GM23338 (cell line): ENCODE results near the gene NTPCR. TPM values are rescaled to one million over a fixed set of nuclear protein-coding genes. Genes with fewer than 3 reads are reported as not detected.

Source experiments
- ATAC-seq: fragments of 200-7000 bp; cut with Tn5 transposase; 3 replicates; pipeline ENCODE4 v1.9.1; 2020
- DNase-seq: peaks from one replicate; pipeline ENCODE4 v3.0.0-alpha.2; 2015; ENCODE audit warnings: low spot score
- H2AFZ ChIP-seq: fragments of 200-600 bp; sonication (generic); 2 replicates; pipeline ENCODE4 v1.8.0; 2016; ENCODE audit warnings: antibody characterized with exemption, mild to moderate bottlenecking, moderate library complexity
- H3F3A ChIP-seq: fragments of 200-600 bp; sonication (generic); replicated peaks from 2 replicates; pipeline ENCODE4 v1.8.0; 2017; ENCODE audit warnings: antibody characterized with exemption, mixed run types, low read depth
- H3K27ac ChIP-seq: fragments of 200-600 bp; sonication (generic); 2 replicates; pipeline ENCODE4 v1.6.1; 2016; ENCODE audit warnings: low read depth
- H3K27me3 ChIP-seq: fragments of 200-600 bp; sonication (generic); 2 replicates; pipeline ENCODE4 v1.8.0; 2016; ENCODE audit warnings: mild to moderate bottlenecking, mixed run types, moderate library complexity; ENCODE audit not compliant: insufficient read depth
- H3K36me3 ChIP-seq: fragments of 200-600 bp; sonication (generic); 2 replicates; pipeline ENCODE4 v1.8.0; 2016; ENCODE audit warnings: mild to moderate bottlenecking; ENCODE audit not compliant: insufficient read depth
- H3K4me1 ChIP-seq: fragments of 200-600 bp; sonication (generic); 2 replicates; pipeline ENCODE4 v1.8.0; 2016; ENCODE audit warnings: mild to moderate bottlenecking, moderate library complexity; ENCODE audit not compliant: insufficient read depth
- H3K4me2 ChIP-seq: fragments of 200-600 bp; sonication (generic); 2 replicates; pipeline ENCODE4 v1.7.1; 2017; ENCODE audit warnings: mixed run types
- H3K4me3 ChIP-seq: fragments of 200-600 bp; sonication (generic); 2 replicates; pipeline ENCODE4 v1.6.1; 2016; ENCODE audit warnings: mixed run types
- H3K79me2 ChIP-seq: fragments of 200-600 bp; sonication (generic); replicated peaks from 2 replicates; pipeline ENCODE4 v1.8.0; 2017; ENCODE audit warnings: mild to moderate bottlenecking; ENCODE audit not compliant: insufficient read depth
- H3K9me2 ChIP-seq: fragments of 200-600 bp; sonication (generic); 2 replicates; pipeline ENCODE4 v1.8.0; 2017; ENCODE audit not compliant: insufficient read depth
- H4K20me1 ChIP-seq: fragments of 200-600 bp; sonication (generic); replicated peaks from 2 replicates; pipeline ENCODE4 v1.8.0; 2017; ENCODE audit warnings: mild to moderate bottlenecking; ENCODE audit not compliant: insufficient read depth
- H3K27ac Mint-ChIP-seq: 2 replicates; pipeline ENCODE4 v1.8.0; 2020; ENCODE audit warnings: inconsistent platforms, mild to moderate bottlenecking, moderate library complexity, mixed read lengths
- H3K27me3 Mint-ChIP-seq: 3 replicates; pipeline ENCODE4 v1.8.0; 2022; ENCODE audit warnings: low read depth, mild to moderate bottlenecking, moderate library complexity, mixed read lengths, inconsistent platforms; ENCODE audit not compliant: insufficient read depth, poor library complexity
- H3K36me3 Mint-ChIP-seq: 3 replicates; pipeline ENCODE4 v1.8.0; 2021; ENCODE audit warnings: low read depth, mild to moderate bottlenecking, inconsistent platforms, moderate library complexity, mixed read lengths
- H3K4me1 Mint-ChIP-seq: 3 replicates; pipeline ENCODE4 v1.8.0; 2020; ENCODE audit warnings: mild to moderate bottlenecking, inconsistent platforms, mixed read lengths
- H3K4me3 Mint-ChIP-seq: 3 replicates; pipeline ENCODE4 v1.8.0; 2021; ENCODE audit warnings: moderate library complexity, mild to moderate bottlenecking, inconsistent platforms, mixed read lengths
- H3K9me3 Mint-ChIP-seq: 3 replicates; pipeline ENCODE4 v1.8.0; 2020; ENCODE audit warnings: moderate library complexity, mild to moderate bottlenecking, inconsistent platforms, mixed read lengths
- CTCF ChIP-seq, 2 experiments: fragments of 200-600 bp in 1 of 2; sonication (generic) in 1 of 2; conservative IDR thresholded peaks; 2 replicates each; pipeline versions ENCODE4 v1.5.1 to v1.6.1; 2016 to 2017; ENCODE audit warnings: antibody characterized with exemption in 2 of 2, low read depth in 2 of 2, mild to moderate bottlenecking in 2 of 2, moderate library complexity in 1 of 2
- ETS1 ChIP-seq: IDR thresholded peaks from 2 replicates; pipeline ENCODE4 v1.6.1; 2016; ENCODE audit warnings: antibody characterized with exemption
- EZH2 ChIP-seq: fragments of 200-600 bp; sonication (generic); IDR thresholded peaks from one replicate; pipeline ENCODE4 v1.8.0; 2017; ENCODE audit warnings: antibody characterized with exemption, mild to moderate bottlenecking, low read depth; ENCODE audit not compliant: unreplicated experiment
- EZH2phosphoT487 ChIP-seq: fragments of 200-600 bp; sonication (generic); IDR thresholded peaks from one replicate; pipeline ENCODE4 v1.8.1; 2018; ENCODE audit warnings: antibody characterized with exemption; ENCODE audit not compliant: unreplicated experiment
- NANOG ChIP-seq: IDR thresholded peaks from 2 replicates; pipeline ENCODE4 v1.6.1; 2016; ENCODE audit warnings: antibody characterized with exemption, borderline replicate concordance
- POLR2AphosphoS5 ChIP-seq: IDR thresholded peaks from 2 replicates; pipeline ENCODE4 v1.6.1; 2016; ENCODE audit warnings: antibody characterized with exemption, low read depth
- STAT1 ChIP-seq: IDR thresholded peaks from one replicate; pipeline ENCODE4 v1.6.1; 2016; ENCODE audit warnings: antibody characterized with exemption; ENCODE audit not compliant: unreplicated experiment
- ZNF114 ChIP-seq: fragments of 250-450 bp; sonication (Bioruptor Pico); IDR thresholded peaks from 2 replicates; pipeline ENCODE4 v1.5.0; 2020; ENCODE audit warnings: mild to moderate bottlenecking, moderate library complexity
- ZNF331 ChIP-seq: fragments of 250-450 bp; sonication (Bioruptor Pico); IDR thresholded peaks from 2 replicates; pipeline ENCODE4 v1.5.0; 2020; ENCODE audit warnings: low read depth, mild to moderate bottlenecking, moderate library complexity
- polyA plus RNA-seq: library from polyadenylated mRNA; unstranded; fragments of >200 nt; fragmentation: Nextera tagmentation; extraction: Ambion mirVana; gene quantifications from 2 replicates; pipeline ENCODE4 v1.2.1, GENCODE V29; 2016
- total RNA-seq: library from RNA; depleted of rRNA; stranded (reverse); fragments of >200 nt; shearing (Covaris generic); gene quantifications from 2 replicates; pipeline ENCODE4 v1.2.3, GENCODE V29; 2014
- TF ChIP-seq, protein P1 (sequence below): IDR thresholded peaks from one replicate; pipeline ENCODE4 v1.6.1; 2018; ENCODE audit warnings: antibody characterized with exemption; ENCODE audit not compliant: unreplicated experiment

The NTPCR gene
- total and polyA plus RNA-seq, 2 experiments from 2014 or later, result 64.1 to 150 TPM

DNA sequence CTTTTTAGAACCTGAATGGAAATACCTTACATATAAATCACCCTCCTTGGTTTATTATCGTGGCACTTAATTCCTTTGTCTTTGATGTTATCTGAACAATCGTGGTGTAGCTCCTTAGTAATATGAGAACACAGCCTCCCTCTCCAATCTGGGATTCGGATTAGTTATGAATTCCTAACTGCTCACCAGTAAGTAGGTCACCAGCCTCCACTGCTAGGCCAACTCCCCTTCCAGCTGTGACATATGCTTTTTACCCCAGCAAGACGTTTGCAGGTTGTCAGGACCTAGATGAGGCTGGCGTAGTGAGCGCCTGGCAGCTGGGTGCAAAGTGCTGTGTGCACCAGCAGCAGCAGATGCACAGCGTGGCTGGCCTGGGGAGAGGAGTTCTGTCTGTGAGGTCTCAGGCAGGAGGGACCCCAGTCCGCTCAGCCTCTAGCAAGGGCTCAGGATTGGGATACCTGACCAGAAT lies 38.2 kb downstream of the NTPCR start:
- H3K4me1 ChIP-seq, result no peaks in the 10 kb centered on the region
- no peaks in the 10 kb centered on the region for H3F3A ChIP-seq
- no peaks in the 10 kb centered on the region for H3K27me3 ChIP-seq
- H3K79me2 ChIP-seq, result no peaks in the 10 kb centered on the region
- no peak overlapping the region for H2AFZ ChIP-seq
- H3K4me2 ChIP-seq, result no peak overlapping the region
- H4K20me1 ChIP-seq, result no peaks in the 10 kb centered on the region
- Mint-ChIP-seq H3K36me3 (peaks cover 51% of the 10 kb centered on the region), H3K27ac (no peak overlapping the region), H3K9me3 (peaks cover 12% of the 10 kb centered on the region), H3K4me1 (no peaks in the 10 kb centered on the region), H3K27me3 (peaks cover 15% of the 10 kb centered on the region), H3K4me3 (no peak overlapping the region)
- no peak overlapping the region for H3K27ac ChIP-seq
- no peak for ATAC-seq
- H3K4me3 ChIP-seq, result no peak overlapping the region
- peaks cover 10% of the 10 kb centered on the region for H3K36me3 ChIP-seq
- DNase-seq, result no peak
- no peak for TF ChIP-seq STAT1
- TF ChIP-seq, protein P1, sequence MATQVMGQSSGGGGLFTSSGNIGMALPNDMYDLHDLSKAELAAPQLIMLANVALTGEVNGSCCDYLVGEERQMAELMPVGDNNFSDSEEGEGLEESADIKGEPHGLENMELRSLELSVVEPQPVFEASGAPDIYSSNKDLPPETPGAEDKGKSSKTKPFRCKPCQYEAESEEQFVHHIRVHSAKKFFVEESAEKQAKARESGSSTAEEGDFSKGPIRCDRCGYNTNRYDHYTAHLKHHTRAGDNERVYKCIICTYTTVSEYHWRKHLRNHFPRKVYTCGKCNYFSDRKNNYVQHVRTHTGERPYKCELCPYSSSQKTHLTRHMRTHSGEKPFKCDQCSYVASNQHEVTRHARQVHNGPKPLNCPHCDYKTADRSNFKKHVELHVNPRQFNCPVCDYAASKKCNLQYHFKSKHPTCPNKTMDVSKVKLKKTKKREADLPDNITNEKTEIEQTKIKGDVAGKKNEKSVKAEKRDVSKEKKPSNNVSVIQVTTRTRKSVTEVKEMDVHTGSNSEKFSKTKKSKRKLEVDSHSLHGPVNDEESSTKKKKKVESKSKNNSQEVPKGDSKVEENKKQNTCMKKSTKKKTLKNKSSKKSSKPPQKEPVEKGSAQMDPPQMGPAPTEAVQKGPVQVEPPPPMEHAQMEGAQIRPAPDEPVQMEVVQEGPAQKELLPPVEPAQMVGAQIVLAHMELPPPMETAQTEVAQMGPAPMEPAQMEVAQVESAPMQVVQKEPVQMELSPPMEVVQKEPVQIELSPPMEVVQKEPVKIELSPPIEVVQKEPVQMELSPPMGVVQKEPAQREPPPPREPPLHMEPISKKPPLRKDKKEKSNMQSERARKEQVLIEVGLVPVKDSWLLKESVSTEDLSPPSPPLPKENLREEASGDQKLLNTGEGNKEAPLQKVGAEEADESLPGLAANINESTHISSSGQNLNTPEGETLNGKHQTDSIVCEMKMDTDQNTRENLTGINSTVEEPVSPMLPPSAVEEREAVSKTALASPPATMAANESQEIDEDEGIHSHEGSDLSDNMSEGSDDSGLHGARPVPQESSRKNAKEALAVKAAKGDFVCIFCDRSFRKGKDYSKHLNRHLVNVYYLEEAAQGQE, result no peak
- TF ChIP-seq ZNF331 (CRISPR knock-in tag), result no peak
- no peak for TF ChIP-seq EZH2
- TF ChIP-seq NANOG, result no peak
- TF ChIP-seq CTCF (conservative IDR thresholded peaks at IDR 0.05; ENCODE audit: low read depth in 2 of 2), result no peak
- TF ChIP-seq EZH2phosphoT487, result no peak
- no peaks in the 10 kb centered on the region for H3K9me2 ChIP-seq

DNA sequence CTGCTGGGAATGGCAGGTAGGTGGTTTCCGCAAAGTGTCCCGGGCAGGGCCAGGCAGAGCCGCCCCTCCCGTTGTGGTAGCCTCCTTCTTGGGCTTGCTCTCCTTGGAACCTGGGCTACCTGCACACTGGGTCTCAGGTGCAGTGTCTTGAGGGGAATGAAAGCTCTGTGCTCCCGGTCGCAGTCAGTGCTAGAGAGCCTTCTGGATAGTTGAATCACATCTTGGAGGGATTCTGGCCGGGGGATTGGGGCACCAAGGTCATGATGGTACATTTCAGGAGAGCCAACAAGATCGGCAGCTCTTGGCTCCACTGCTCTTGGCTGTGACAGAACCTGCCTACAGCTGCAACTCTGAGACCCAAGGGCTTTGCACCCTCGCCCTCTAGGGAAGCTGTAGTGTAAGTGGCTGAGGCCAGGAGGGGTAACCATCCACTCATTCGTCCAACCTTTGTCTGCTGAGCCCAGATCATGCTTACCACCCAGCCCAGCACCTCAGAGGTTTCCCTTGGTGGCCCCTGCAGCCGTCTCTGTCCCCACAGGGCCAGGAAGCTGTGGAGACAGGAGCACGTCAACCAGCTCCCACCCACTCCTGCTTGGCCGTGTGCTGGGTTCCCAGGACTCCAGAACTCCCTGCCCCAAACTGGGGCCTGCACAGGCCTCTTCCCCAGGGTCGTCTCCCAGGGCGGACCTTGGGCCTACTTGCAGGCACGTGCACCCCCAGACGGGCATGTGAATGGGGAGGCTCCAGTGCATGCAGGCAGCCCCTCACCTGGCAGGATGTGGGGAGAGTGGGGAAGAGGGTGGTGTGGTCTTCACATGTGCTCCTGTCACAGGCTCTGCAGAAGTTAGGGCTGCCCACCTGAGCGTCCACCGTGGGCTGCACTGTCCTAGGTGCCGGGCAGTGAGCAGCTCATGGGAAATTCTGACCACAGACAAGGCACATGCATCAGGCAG lies 40.0 kb downstream of the NTPCR start:
- no peak for TF ChIP-seq ETS1
- TF ChIP-seq EZH2phosphoT487, result no peak
- TF ChIP-seq POLR2AphosphoS5, result no peak
- peak in 1 of 2 experiments; percentile 21; a peak in 1 of 4 replicates for TF ChIP-seq CTCF (conservative IDR thresholded peaks at IDR 0.05; ENCODE audit: low read depth in 2 of 2)
- no peak for TF ChIP-seq ZNF114 (CRISPR knock-in tag)
- no peaks in the 10 kb centered on the region for H3K4me1 ChIP-seq

More for the DNA sequence above, 40.0 kb downstream of the NTPCR start:
- Histone ChIP-seq H3K4me2 (no peak overlapping the region), H3K36me3 (peaks cover 18% of the 10 kb centered on the region), H3K9me2 (no peaks in the 10 kb centered on the region), H3K4me3 (no peak overlapping the region), H3F3A (no peaks in the 10 kb centered on the region), H3K27ac (no peak overlapping the region), H3K79me2 (no peaks in the 10 kb centered on the region), H2AFZ (no peak overlapping the region), H4K20me1 (no peaks in the 10 kb centered on the region), H3K27me3 (no peaks in the 10 kb centered on the region)
- ATAC-seq (0 out of 3 replicates have a peak, but pooled peaks have one; percentile 23), DNase-seq (no peak)
- no peaks in the 10 kb centered on the region for H3K4me1 Mint-ChIP-seq
- peaks cover 30% of the 10 kb centered on the region for H3K9me3 Mint-ChIP-seq
- H3K27me3 Mint-ChIP-seq, result peaks cover 12% of the 10 kb centered on the region
- no peak overlapping the region for H3K4me3 Mint-ChIP-seq
- H3K36me3 Mint-ChIP-seq, result peaks cover 61% of the 10 kb centered on the region
- H3K27ac Mint-ChIP-seq, result no peak overlapping the region; the same call in 1 of the 2 replicates
